ENCODE results near the gene MARCHF2.
A peak's percentile ranks its signal among the peaks of the same experiment; 100 is the strongest.

Gene MARCHF2

DNA sequence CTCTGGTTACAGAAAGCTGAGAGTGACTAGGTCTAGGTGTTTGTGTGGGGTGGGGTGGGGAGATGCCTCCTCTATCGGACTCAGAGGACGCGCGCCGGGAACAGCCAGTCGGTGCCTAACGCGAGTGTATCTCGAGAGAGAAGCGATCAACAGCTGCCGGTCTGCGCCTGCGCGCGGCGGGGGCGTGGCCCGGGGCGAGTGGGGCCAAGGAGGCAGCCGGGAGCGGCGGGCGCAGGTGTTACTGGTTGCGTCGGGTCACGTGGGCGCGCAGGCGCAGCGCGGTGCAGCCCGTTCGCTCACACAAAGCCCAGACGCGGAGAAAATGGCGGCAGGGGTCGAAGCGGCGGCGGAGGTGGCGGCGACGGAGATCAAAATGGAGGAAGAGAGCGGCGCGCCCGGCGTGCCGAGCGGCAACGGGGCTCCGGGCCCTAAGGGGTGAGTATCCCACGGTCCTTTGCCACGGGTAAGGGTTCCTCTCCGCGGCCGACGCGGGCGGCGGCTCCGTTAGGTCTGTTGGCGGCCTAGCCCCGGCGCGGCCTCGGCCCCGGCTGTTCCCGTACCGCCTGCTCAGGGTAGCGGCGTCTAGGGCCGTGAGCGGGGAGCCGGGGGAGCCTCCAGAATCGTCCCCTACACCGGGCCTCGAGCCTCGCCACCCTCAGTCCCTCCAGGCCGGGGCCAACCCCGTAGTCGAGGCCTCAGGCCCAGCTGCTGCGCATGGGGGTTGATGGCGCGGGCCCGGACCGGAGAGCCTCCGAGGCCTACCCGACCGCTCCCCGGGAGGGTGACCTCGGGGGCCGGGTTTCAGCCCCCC, 31.8 kb downstream of the MARCHF2 start, which contains the start of gene HNRNPM:
Gene HNRNPM, plus strand, starts transcription at position 299 of the 811 bp plus-strand sequence. Its CDS starts 24 bp downstream, at position 323.
- peak; percentile 98 for DNase-seq (ENCODE audit: low read depth, low spot score)
- in situ Hi-C loops (cut with HindIII; ENCODE audit: low sequenced_read_pairs), result no loop called here
- peak within 1 kb of the TSS; percentile 91 for H3K4me3 ChIP-seq (ENCODE audit: low read depth, low read length)
- TF ChIP-seq, protein P1, sequence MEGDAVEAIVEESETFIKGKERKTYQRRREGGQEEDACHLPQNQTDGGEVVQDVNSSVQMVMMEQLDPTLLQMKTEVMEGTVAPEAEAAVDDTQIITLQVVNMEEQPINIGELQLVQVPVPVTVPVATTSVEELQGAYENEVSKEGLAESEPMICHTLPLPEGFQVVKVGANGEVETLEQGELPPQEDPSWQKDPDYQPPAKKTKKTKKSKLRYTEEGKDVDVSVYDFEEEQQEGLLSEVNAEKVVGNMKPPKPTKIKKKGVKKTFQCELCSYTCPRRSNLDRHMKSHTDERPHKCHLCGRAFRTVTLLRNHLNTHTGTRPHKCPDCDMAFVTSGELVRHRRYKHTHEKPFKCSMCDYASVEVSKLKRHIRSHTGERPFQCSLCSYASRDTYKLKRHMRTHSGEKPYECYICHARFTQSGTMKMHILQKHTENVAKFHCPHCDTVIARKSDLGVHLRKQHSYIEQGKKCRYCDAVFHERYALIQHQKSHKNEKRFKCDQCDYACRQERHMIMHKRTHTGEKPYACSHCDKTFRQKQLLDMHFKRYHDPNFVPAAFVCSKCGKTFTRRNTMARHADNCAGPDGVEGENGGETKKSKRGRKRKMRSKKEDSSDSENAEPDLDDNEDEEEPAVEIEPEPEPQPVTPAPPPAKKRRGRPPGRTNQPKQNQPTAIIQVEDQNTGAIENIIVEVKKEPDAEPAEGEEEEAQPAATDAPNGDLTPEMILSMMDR (IDR thresholded peaks at IDR 0.05; ENCODE audit: low read depth, low read length), result no peak

DNA sequence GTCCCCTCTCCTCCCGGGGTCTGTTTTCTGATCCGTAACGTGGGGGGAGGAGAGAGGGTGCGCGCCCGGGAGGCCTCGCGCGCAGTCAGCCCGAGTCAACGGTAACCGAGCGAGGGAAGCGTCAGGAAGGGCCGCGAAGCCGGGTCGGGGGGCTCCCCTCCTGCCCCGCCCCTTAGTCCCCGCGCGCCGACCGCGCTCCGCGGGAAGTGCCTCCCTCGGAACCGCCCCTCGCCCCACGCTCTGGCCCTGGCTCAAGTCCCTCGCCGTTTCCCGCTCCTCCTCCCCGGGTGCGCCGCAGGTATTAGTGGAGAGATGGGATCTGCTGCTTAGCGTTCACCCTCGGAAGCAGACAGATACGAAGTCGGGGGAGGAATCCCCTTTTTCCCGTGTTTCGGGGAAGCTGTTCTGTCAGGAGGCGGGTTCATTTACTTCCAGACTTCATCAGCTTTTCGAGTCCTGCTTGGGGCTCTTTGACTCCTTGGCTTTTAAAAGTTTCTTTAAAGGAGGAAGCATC, 32.4 kb downstream of the MARCHF2 start:
- TF ChIP-seq, protein P1 (IDR thresholded peaks at IDR 0.05; ENCODE audit: low read depth, low read length), result no peak
- peak overlapping the region; percentile 91 for H3K4me3 ChIP-seq (ENCODE audit: low read depth, low read length)
- DNase-seq (ENCODE audit: low read depth, low spot score), result no peak
- in situ Hi-C loops (cut with HindIII; ENCODE audit: low sequenced_read_pairs), result no loop called here

DNA sequence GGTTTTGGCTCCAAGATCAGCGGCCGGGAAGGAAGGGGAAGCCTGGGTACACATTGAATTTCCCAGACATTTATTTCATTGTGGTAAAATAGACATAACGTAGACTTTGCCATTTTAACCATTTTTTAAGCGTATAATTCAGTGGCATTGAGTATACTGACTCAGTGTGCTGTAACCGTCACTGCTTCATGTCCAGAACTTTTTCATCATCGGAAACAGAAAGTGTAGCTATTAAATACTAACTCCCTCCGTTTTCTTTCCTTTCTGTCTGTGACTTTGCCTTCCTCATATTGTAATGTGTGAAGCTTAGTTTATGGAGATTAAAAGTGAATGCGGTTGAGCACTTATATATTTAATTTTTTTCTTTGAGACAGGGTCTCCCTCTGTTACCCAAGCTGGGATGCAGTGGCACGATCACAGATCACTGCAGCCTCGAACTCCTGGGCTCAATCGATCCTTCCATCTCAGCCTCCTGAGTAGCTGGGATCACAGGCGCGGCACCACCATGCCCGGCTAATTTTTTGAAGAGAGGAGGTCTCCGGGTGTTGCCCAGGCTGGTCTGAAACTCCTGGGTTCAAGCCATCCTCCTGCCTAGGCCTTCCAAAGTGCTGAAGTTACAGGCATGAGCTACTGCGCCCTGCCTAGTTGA, 33.1 kb downstream of the MARCHF2 start:
- H3K4me3 ChIP-seq (ENCODE audit: low read depth, low read length), result peak overlapping the region; percentile 91
- TF ChIP-seq, protein P1 (IDR thresholded peaks at IDR 0.05; ENCODE audit: low read depth, low read length), result no peak
- no peak for DNase-seq (ENCODE audit: low read depth, low spot score)
- in situ Hi-C loops (cut with HindIII; ENCODE audit: low sequenced_read_pairs), result no loop called here

DNA sequence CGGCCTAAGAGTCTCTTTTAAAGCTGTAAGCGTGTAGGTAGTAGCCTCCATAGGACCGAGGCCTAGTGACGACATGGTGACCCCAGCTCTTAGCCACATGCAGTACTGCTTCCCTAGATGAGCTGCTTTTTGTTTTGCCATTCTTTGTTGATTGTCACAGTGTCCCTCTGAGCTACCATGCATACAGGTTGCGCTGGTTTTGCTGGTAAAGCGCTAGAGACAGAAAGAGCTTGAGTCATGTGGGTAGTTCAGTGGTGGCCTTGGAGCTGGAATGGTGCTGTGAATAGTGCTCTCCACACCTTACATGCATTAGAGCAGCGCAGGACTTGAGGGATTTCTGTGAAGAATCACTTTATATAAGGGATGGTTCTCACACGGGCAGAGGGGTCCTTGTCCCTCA, 36.7 kb downstream of the MARCHF2 start:
- in situ Hi-C loops (cut with HindIII; ENCODE audit: low sequenced_read_pairs), result no loop called here
- no peak for DNase-seq (ENCODE audit: low read depth, low spot score)
- no peak overlapping the region for H3K4me3 ChIP-seq (ENCODE audit: low read depth, low read length)
- TF ChIP-seq, protein P1 (IDR thresholded peaks at IDR 0.05; ENCODE audit: low read depth, low read length), result no peak

DNA sequence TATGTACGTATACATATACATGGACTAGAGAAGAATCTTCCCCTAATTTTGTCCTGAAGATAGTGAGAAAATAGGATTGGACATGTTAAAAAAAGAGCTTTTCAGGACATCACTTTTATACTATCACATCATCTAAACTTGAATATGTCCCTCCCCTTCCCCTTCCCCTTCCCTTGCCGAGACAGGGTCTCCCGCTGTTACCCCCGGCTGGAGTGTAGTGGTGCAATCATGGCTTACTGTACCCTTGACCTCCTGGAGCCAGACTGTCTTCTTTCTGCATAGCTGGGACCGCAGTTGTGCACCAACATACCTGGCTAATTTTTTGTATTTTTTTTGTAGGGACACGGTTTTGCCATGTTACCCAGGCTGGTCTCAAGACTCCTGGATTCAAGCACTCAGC, 38.3 kb downstream of the MARCHF2 start:
- no peak overlapping the region for H3K4me3 ChIP-seq (ENCODE audit: low read depth, low read length)
- no peak for DNase-seq (ENCODE audit: low read depth, low spot score)
- in situ Hi-C loops (cut with HindIII; ENCODE audit: low sequenced_read_pairs), result no loop called here
- TF ChIP-seq, protein P1 (IDR thresholded peaks at IDR 0.05; ENCODE audit: low read depth, low read length), result no peak

DNA sequence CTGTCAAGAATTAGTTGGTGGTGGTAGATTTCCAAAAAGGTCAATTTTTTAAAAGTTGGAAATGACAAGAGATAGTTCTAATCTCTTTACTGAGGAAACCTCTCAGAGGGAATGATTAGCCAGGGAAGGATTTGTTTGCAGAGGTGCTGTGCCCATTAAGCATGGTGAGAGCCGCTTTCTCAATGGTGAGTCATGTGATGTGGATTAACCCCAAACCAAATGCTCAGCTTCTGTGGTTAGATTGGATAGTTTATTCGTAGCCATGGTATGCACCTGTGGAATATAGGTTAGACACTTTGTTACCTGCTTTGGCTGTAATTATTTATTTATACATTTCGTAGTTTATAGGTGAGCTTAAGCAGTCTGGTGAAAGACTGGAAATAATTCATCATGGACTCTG, 38.8 kb downstream of the MARCHF2 start:
- TF ChIP-seq, protein P1 (IDR thresholded peaks at IDR 0.05; ENCODE audit: low read depth, low read length), result no peak
- DNase-seq (ENCODE audit: low read depth, low spot score), result peak; percentile 73
- H3K4me3 ChIP-seq (ENCODE audit: low read depth, low read length), result no peak overlapping the region
- in situ Hi-C loops (cut with HindIII; ENCODE audit: low sequenced_read_pairs), result no loop called here
